ENCODE measurements around the gene P2RX6.
"Not testable (repeated sequence)": the region's sequence is repeated elsewhere in the genome, so short reads cannot be mapped to it uniquely, and the experiment has no call there.

The P2RX6 gene

DNA sequence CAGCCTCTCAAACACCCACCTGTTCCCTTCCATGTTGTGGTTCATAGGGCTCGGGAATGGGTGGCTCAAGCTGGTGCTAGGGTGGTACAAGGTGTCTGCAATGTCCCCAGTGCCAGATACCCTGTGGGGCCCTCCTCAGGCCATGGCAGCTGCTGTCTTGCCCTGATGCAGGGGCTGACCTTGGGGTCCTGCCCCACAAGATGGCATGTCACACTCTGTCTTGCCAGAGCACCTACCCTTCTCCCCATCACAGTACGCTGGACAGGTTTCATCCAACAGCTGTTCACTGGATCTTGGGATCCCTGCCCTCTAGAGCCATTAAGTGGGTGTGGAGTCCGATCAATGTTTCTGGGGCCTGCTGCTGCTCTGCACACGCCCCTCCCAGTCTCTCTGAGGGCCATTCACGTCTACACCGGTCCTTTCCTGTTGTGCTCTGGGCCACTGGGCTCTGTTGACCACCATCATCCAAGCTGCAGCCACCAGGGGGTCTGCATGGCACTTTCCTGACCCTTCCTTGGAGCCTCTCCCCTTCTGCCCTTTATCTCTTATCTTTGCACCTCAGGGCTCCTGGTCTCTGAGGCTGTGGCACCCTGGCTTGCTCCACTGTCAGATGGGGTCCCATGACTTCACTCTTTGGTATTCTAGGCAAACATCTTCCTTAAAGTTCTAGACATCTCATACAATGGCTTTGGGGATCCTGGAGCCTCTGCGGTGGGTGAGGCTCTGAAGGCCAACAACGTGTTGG lies 37.9 kb downstream of the P2RX6 start:
- DNase-seq (ENCODE audit: low read depth, low spot score), result no peak

DNA sequence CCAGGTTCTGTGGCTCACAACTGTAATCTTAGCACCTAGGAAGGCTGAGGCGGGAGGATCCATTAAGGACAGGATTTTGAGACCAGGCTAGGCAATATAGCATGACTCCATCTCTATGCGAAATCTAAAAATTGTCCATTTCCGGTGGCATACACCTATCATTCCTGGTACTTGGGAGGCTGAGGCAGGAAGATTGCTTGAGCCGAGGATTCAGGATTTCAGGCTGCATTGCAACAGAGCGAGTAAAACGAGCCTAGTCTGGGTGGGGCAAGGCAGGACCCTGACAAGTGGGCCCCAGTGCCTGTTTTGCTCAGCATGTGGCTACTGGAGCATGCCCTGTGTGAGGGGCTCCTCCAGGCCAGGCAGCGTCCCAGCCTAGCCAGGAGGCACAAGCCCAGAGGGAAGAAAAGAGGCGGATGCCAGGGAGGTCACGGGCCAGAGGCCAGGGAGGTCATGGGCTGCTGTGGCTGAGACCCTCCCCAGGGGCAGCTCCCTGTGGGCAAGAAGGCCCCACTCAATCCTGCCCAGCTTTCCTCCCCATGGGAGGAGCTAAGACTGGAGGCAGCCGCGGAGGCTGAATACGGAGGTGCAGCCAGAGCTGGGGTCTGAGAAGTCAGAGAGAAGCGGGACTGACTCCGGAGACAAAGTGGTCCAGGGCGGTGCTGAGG lies 39.2 kb downstream of the P2RX6 start:
- DNase-seq (ENCODE audit: low read depth, low spot score), result no peak

DNA sequence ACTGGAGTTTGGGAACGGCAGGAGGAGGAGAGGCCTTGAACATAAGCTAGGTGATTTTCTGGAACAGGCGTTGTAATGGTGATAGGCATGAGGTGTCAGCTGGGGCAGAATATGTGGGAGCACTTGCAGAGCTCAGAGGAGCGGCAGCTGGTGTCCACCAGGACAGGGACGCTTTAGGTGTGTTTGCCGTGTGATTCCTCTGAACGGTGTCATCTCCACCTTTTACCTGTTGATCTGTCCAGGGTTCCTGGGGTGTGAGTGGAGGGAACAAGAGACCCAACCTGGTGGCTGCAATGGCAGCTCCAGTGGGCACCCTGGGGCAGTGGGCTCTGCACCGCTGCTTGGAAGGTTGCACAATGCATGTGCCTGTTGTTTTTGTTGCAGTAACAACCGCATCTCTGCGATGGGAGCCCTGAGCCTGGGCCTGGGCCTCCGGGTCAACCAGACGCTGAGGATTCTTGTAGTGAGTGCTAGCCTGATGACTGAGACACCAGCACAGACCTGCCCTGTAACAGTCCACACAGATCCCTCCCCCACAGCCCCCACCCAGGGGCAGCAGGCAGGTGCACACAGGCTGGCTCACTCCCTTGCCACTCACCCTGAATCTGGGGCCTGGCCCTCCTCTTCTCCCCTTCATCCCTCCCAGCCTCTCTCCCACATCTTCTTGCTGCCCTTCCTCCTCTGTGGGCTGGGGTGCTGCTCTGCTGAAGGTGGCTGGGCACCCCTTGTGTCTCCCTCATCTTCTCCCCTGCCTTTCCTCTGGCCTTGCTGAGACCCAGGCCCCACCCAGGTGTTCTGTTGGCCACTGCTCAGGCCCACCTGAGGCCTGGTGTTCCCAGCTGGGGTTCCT lies 40.0 kb downstream of the P2RX6 start:
- no peak for DNase-seq (ENCODE audit: low read depth, low spot score)

DNA sequence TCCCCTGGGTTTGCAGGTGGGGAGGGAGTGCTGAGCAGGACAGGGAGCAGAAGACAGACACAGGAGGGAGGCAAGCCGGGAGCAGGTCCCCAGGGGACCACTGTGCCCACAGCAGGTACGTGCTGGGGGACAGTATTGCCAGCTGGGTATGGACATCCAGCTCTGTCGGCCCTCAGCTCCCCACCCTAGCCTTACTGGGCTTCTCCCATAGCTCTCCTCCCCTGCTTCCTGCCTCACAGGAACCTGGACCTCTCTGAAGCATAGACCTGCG lies 40.5 kb downstream of the P2RX6 start:
- DNase-seq (ENCODE audit: low read depth, low spot score), result no peak

DNA sequence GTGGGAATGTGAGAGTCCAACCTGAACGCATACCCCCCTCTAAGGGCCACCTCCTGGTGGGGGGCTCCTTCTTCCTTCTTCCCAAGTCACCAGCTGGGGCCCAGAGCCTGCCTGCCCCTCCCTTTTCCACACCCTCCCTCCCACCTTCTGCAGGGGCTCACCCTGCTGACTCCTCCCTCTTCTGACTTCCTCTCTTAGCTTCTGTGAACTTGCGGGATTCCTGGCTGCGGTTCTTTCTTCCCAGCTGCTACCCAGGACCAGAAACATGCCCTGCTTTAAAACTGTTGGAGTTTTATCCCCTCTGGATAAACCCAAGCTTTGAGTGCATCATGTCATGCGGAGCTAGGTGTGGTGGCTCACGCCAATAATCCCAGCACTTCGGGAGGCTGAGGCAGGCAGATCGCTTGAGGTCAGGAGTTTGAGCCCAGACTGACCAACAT lies 40.9 kb downstream of the P2RX6 start:
- no peak for DNase-seq (ENCODE audit: low read depth, low spot score)

DNA sequence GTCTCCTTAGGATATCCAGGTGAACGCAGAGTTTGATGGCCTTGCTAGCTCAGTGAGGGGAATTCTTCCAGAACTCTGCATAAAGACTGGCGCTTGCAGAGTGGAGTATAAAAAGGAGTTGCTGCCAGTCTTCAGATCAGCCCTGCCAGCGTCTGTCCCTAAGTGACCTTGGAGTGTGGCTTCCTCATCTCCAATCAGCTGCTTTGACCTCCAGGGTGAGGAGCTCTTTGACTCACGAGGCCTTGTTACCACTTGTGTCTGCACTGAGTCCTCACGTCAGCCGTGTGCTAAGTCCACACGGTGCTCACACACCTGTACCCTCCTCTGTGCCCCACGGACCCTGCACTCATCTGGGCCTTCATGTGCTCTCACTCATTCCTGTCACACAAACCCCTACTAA lies 45.4 kb downstream of the P2RX6 start:
- DNase-seq (ENCODE audit: low read depth, low spot score), result not testable (repeated sequence)

DNA sequence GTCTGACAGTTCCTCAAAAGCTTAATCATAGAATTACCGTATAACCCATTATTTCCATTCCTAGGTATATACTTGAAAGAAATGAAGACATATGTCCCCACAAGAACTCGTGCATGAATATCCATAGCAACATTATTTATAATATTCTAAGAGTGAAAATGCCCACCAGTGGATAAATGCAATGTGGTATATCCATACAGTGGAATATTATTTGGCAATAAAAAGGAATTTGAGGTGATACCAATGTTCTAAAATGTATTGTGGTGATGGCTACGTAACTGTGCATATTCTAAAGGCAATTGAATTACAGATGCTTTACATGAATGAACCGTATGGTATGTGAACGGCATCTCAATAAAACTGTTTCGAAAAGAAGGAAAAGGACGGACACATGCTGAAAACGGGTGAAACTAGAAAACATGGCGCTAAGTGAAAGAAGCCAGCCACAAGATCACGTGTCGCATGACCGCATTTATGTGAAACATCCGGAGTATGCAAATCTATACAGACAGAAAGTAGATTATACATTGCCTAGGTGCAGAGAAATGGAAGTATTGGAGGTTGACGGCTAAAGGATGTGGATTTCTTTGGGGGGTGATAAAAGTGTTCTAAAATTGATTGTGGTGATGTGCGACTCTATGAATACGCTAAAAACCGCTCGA lies 46.8 kb downstream of the P2RX6 start:
- not testable (repeated sequence) for DNase-seq (ENCODE audit: low read depth, low spot score)

DNA sequence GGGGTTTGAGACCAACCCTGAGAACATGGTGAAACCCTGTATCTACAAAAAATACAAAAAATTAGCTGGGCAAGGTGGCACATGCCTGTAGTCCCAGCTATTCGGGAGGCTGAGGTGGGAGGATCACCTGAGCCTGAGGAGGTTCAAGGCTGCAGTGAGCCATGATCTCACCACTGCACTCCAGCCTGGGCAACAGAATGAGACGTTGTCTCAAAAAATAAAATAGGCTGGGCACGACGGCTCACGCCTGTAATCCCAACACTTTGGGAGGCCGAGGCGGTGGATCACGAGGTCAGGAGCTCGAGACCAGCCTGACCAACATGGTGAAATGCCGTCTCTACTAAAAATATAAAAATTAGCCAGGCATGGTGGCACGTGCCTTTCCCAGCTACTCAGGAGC lies 49.5 kb downstream of the P2RX6 start:
- DNase-seq (ENCODE audit: low read depth, low spot score), result not testable (repeated sequence)

DNA sequence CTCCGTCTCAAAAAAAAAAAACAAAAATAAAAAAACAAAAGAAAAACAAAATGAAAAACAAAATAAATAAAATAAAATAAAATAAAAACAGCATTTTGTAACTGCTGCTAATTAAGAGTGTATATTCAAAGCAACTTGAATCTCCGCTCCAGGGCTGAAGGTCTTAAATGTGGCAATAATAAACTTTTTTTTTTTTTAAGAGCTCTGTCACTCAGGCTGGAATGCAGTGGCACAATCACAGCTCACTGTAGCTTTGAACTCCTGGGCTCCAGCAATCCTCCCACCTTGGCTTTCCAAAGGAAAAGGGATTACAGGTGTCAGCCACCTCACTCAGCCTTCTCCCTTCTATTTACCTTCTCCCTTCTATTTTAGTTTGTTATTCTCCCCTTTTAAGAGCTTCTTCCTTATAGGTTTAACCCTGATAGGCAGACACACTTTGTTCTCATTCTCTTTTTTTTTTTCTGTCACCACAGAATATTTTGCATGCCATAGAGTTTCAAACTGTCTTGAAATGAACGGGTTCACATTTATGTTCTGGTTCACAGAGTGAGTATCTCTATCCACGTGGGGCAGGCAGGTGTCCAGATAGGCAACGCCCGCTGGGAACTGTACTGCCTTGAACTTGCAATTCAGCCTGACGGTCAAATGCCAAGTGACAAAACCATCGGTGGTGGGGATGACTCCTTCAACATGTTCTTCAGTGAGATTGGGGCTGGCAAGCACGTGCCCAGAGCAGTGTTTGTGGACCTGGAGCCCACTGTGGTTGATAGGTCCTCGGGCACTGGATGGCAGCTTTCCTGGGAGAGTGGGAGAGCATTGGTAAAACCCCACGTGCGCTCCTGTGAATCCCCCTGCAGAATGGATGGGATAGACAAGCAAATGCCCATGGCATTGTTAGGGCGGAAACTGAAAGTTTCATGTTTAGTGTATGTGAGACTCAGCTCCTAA lies 50.2 kb downstream of the P2RX6 start:
- DNase-seq (ENCODE audit: low read depth, low spot score), result no peak

DNA sequence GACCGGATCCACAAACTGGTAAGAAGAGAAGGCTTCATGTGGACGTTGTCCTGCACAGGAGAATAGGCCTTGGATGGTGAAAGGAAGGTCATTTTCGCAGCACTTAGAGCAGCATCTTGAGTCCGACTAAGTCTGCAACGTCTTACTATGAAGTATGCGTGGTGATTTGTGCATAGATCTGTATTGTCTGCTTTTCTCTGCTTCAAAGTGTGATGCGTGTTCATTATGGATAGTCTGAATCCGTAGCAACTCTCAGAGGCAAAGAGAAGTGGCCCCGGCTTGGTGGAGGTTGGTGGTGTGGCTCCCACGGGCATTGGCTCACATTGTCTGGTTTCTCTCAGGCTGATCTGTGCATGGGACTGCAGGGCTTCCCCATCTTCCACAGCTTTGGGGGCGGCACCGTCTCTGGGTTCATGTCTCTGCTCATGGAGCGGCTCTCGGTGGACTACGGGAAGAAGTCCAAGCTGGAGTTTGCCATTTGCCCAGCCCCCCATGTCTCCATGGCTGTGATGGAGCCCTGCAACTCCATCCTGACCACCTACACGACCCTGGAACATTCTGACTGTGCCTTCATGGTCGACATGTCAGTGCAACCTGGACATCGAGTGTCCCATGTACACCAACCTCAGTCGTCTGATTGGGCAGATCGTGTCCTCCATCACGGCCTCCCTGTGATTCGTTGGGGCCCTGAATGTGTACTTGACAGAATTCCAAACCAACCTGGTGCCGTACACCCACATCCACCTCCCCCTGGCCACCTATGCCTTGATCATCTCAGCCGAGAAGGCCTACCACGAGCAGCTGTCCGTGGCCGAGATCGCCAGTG lies 52.3 kb downstream of the P2RX6 start:
- DNase-seq (ENCODE audit: low read depth, low spot score), result no peak

DNA sequence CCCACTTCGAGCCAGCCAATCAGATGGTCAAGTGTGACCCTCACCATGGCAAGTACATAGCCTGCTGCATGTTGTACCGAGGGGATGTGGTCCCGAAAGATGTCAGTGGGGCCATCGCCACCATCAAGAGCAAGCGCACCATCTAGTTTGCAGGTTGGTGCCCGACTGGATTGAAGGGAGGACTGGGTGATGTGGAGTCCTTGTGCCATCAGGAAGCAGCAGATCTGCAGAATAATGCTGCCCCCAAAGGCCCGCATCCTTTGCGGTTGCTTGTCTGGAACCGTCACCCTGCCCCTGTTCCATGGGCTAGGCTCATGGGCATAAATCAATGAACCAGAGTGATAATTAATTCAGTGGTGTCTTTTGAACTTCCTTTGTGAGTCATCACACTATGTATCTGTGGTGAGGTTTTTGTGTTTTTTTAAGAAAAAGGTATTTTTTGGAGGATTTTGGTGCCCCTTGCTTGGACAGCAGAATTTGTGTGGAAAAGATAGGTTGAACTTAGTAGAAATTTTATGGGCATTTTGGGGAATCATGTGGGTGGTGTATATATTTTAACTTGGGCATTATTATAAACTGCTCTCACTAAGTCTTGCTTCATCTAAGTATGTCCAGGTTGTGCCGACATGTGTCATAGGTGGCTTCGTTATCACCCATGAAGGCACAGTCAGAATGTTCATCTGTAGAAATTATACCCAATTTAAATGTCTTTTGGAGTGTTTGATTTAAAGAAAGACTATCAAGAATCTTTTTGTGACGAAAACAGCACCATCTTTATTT lies 53.1 kb downstream of the P2RX6 start:
- DNase-seq (ENCODE audit: low read depth, low spot score), result no peak

DNA sequence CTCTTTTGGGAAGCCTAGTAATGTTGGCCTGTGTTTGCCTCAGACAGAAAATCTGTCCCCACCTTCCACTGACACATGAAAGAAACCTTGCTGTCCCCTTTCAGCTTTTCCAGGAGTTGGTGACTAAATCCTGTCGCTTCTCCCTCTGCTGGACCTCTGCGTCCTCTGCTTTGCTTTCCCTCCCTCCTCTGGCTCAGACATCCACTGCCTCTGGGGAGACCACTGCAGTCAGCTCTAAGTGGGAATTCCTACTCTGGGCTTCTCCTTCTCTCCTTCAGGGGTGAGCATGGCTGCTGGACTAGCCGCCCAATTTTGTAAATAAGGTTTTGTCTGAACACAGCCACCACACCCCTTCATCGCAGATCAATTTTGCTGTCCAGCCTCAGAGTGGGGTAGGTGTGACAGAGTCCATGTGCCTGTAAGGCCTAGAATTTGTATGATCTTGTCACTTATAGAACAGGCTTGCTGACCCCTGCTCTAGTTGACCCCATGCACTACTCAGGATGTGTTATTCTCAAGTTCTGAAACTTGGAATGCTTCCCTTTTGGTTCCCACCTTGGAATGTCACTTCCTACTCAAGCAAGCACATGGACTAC lies 53.8 kb downstream of the P2RX6 start:
- no peak for DNase-seq (ENCODE audit: low read depth, low spot score)

DNA sequence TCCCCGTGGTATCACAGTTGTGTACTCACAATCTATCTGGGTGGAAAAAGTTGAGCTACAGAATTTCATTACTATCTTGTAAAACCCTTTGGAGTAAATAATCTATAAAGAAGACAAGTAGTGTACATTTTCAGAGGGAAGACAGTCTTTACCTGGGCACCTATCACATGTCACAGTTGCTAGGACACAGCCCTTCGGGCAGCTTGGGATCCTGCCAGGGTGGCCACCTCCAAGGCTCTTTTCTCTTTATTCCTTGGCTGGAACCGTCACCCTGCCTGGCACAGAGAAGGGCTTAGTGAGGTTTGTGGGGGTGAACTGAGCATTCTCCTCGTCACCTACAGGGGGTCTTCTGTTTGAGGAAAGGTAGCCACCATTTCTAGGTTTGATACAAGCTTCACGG lies 54.4 kb downstream of the P2RX6 start:
- no peak for DNase-seq (ENCODE audit: low read depth, low spot score)

DNA sequence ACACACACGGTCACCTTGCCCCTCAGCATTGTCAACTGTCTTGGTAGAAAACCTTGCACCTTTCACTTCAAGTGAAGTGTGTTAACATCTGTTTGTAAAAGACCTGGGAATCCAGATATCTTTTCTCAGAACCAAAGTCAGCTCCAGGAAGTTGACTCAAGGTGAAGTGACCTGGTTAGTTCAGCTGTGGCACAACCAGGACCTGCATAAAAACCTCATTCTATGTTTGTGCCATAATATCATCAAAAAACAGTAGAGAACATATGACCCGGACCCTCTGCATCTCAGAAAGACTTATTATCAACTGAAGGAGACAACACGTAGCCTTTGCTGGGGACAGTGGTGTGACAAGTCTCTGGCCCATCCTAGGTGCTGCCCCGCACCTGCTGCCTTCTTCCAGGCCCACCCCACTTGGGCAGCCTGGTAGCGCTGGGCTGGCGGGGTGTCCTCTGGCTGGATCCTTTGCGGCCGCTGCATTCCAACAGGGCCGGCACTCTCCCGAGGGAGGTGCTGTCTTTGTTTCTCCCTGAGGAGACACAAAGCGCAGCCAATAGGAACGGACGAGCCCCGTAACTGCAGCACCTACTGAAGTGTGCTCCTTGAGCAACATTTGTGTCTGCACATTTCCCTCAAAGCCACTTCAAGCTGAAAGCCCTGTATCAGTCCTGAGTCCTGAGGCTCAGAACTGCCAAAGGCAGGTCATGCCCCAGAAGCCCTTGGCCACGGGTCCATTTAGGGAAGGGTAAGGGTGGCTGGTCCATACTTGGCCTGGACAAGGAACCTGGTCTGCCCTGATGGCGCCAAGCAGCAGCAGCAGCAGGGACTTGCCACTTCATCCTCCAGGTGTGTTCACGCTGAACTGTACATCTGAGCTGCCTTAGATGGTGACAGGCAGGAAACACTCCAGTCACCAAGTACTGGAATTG lies 56.0 kb downstream of the P2RX6 start:
- DNase-seq (ENCODE audit: low read depth, low spot score), result no peak

DNA sequence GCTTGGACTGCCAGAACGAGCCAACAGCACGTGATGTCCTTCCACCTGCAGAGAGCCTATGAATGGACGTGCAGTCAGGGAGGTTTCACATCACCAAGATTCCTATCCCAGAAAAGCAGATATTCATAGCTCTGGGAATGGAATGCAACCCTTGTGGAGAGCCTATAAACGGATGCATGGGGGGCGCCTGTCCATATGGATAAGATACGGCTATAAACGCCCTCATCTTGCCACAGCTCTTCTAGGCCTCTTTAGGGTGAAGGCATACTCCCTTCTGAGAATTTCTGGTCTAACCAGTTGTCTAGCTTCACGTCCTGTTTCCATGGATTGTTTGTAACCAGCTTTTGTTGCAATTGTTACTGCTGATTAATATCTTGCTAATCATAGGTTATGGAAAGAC lies 56.8 kb downstream of the P2RX6 start:
- not testable (repeated sequence) for DNase-seq (ENCODE audit: low read depth, low spot score)

DNA sequence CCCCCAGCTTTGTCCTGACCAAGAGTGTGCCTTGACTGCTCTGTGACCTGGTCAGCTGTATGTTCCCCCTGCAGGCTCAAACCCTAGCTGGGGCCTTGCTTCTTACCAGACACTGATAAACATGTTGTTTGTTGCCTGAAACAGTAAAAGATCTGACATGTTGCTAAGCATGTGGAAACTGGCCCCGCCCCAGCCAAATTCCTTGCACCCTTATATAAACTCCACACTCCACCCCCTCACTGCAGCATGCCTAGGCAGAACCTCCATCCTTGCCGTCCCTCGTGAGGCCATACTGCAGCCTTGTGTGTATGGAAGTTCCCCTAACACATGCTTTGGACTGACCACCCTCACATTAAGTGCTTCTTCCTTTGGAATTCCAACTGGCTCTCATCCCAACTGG lies 58.1 kb downstream of the P2RX6 start:
- no peak for DNase-seq (ENCODE audit: low read depth, low spot score)

DNA sequence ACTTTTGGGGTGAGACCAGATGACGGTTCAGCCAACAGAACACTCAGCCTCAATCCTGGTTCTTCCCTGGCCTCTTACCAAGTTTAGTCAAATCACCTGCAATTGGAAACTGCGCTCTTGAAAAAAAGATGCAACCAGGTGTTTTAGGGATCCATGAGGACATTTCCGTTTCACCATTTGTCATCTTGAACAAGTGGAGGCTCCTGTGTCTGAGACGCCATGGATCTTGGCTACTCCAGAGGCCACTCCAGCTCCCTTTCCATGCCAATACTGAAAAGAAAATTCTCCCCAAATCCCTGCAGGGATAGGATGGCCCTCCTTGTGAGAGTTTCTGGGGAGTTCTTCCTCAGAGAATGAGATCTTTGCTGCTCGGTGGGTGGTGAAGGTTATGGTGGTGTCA lies 58.5 kb downstream of the P2RX6 start:
- DNase-seq (ENCODE audit: low read depth, low spot score), result no peak
